Osteocyte (in vitro differentiated cells): ENCODE results near the gene ARRDC5. TPM values are rescaled to one million over a fixed set of nuclear protein-coding genes. Genes with fewer than 3 reads are reported as not detected.
A peak's percentile ranks its signal among the peaks of the same experiment; 100 is the strongest.
"Not testable (repeated sequence)": the region's sequence is repeated elsewhere in the genome, so short reads cannot be mapped to it uniquely, and the experiment has no call there.

Experiments
- DNase-seq: peaks from one replicate; pipeline ENCODE4 v3.0.0; 2021; ENCODE audit warnings: mixed read lengths; ENCODE audit not compliant: unreplicated experiment; ENCODE audit errors: extremely low spot score
- H3K27ac Mint-ChIP-seq: one replicate; pipeline ENCODE4 v1.8.0; 2021; ENCODE audit warnings: mild to moderate bottlenecking, mixed read lengths; ENCODE audit not compliant: unreplicated experiment
- H3K27me3 Mint-ChIP-seq: one replicate; pipeline ENCODE4 v1.8.0; 2021; ENCODE audit warnings: mixed read lengths; ENCODE audit not compliant: unreplicated experiment
- H3K36me3 Mint-ChIP-seq: one replicate; pipeline ENCODE4 v1.8.0; 2021; ENCODE audit warnings: mixed read lengths; ENCODE audit not compliant: unreplicated experiment
- H3K4me1 Mint-ChIP-seq: one replicate; pipeline ENCODE4 v1.8.0; 2021; ENCODE audit warnings: mixed read lengths; ENCODE audit not compliant: unreplicated experiment
- H3K4me3 Mint-ChIP-seq: one replicate; pipeline ENCODE4 v1.8.0; 2021; ENCODE audit warnings: mild to moderate bottlenecking, moderate library complexity, mixed read lengths; ENCODE audit not compliant: unreplicated experiment
- H3K9me3 Mint-ChIP-seq: one replicate; pipeline ENCODE4 v1.8.0; 2021; ENCODE audit warnings: mixed read lengths; ENCODE audit not compliant: unreplicated experiment
- CTCF ChIP-seq: fragments of 200-600 bp; sonication (generic); IDR thresholded peaks from 2 replicates; pipeline ENCODE4 v1.5.0; 2021; ENCODE audit warnings: antibody characterized with exemption, mild to moderate bottlenecking, moderate library complexity
- total RNA-seq: library from RNA; stranded (reverse); gene quantifications from 2 replicates; pipeline ENCODE4 v1.2.1, GENCODE V29; 2021

The ARRDC5 gene
- total RNA-seq, 1 donor from 2014 or later = not detected

- H3K36me3 Mint-ChIP-seq = peaks cover 3% of the 10 kb centered on the region
- DNase-seq = peak; percentile 98
- peaks cover 31% of the 10 kb centered on the region for H3K4me1 Mint-ChIP-seq
- peak within 1 kb of the TSS; percentile 84 for H3K4me3 Mint-ChIP-seq
- peak within 1 kb of the TSS; percentile 86 for H3K27ac Mint-ChIP-seq
- TF ChIP-seq CTCF = no peak
- no peaks in the 10 kb centered on the region for H3K9me3 Mint-ChIP-seq
- H3K27me3 Mint-ChIP-seq = no peaks in the 10 kb centered on the region
Observed at GRCh38 chr19:4867534-4868285, 35.0 kb downstream of the ARRDC5 start, which contains the start of gene PLIN3. PLIN3 (minus strand) TSS chr19:4867667; CDS start chr19:4861394, 6,273 bp downstream.

GRCh38 chr19:4866595-4867424 lies 35.9 kb downstream of the ARRDC5 start:
- no peaks in the 10 kb centered on the region for H3K9me3 Mint-ChIP-seq
- H3K27me3 Mint-ChIP-seq = no peaks in the 10 kb centered on the region
- peaks cover 27% of the 10 kb centered on the region for H3K4me1 Mint-ChIP-seq
- no peak for TF ChIP-seq CTCF
- peak overlapping the region; percentile 84 for H3K4me3 Mint-ChIP-seq
- H3K36me3 Mint-ChIP-seq = peaks cover 3% of the 10 kb centered on the region
- DNase-seq = peak; percentile 86
- peak overlapping the region; percentile 78 for H3K27ac Mint-ChIP-seq

- no peak overlapping the region for H3K27ac Mint-ChIP-seq
- H3K4me3 Mint-ChIP-seq = no peak overlapping the region
- peaks cover 7% of the 10 kb centered on the region for H3K36me3 Mint-ChIP-seq
- no peaks in the 10 kb centered on the region for H3K9me3 Mint-ChIP-seq
- H3K4me1 Mint-ChIP-seq = peaks cover 4% of the 10 kb centered on the region
- no peak for TF ChIP-seq CTCF
- DNase-seq = no peak
- H3K27me3 Mint-ChIP-seq = no peaks in the 10 kb centered on the region
Observed at GRCh38 chr19:4861147-4861546, 41.5 kb downstream of the ARRDC5 start.

- H3K27ac Mint-ChIP-seq = no peak overlapping the region
- no peaks in the 10 kb centered on the region for H3K27me3 Mint-ChIP-seq
- DNase-seq = no peak
- H3K4me1 Mint-ChIP-seq = peaks cover 2% of the 10 kb centered on the region
- H3K36me3 Mint-ChIP-seq = peaks cover 8% of the 10 kb centered on the region
- TF ChIP-seq CTCF = no peak
- no peaks in the 10 kb centered on the region for H3K9me3 Mint-ChIP-seq
- no peak overlapping the region for H3K4me3 Mint-ChIP-seq
Observed at GRCh38 chr19:4859697-4860096, 43.0 kb downstream of the ARRDC5 start.

GRCh38 chr19:4856468-4856867 lies 46.2 kb downstream of the ARRDC5 start:
- not testable (repeated sequence) for H3K27me3 Mint-ChIP-seq, DNase-seq, H3K27ac Mint-ChIP-seq, H3K4me3 Mint-ChIP-seq, H3K4me1 Mint-ChIP-seq, H3K9me3 Mint-ChIP-seq
- peaks cover 10% of the 10 kb centered on the region for H3K36me3 Mint-ChIP-seq

GRCh38 chr19:4853506-4853905 lies 49.2 kb downstream of the ARRDC5 start:
- not testable (repeated sequence) for H3K36me3 Mint-ChIP-seq

More at GRCh38 chr19:4853506-4853905, 49.2 kb downstream of the ARRDC5 start:
- not testable (repeated sequence) for H3K4me1 Mint-ChIP-seq, H3K27ac Mint-ChIP-seq, H3K9me3 Mint-ChIP-seq, H3K27me3 Mint-ChIP-seq, DNase-seq, H3K4me3 Mint-ChIP-seq
